Stimulated activated CD4-positive, alpha-beta T cell treated with anti-CD3 and anti-CD28 coated beads, Interleukin-1b, Interleukin-23, amount 100 ng/mL, for 1 hour (primary cell): ENCODE measurements around the gene SLC28A3.

Experiments used
- DNase-seq, 2 donors: peaks; one replicate each; pipeline ENCODE4 v3.0.0-alpha.2; 2020; ENCODE audit warnings: low read depth in 2 of 2

The SLC28A3 gene

GRCh38 chr9:84339503-84339902, 1.1 kb downstream of the SLC28A3 start:
- DNase-seq: no peak

GRCh38 chr9:84338792-84339191, 1.8 kb downstream of the SLC28A3 start:
- DNase-seq: no peak

DNA sequence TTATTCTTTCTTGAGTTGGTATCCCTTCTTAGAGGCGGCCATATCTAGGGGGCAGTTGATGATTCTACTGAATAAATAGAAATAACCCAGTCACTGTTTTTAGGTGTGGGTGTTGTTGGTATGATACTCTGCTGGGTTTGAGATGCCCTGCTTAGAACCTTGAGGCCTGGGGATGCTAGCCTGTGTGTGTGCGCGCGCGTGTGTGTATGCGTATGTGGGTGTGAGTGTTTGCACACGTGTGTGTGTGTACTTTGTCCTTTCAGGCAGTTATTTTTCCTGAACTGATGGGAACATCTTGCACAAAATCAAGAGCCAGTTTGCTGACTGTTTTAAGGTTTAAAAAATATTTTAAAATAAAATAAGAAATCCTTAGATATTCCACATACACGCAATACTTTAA, 3.3 kb downstream of the SLC28A3 start:
- DNase-seq: no peak

DNA sequence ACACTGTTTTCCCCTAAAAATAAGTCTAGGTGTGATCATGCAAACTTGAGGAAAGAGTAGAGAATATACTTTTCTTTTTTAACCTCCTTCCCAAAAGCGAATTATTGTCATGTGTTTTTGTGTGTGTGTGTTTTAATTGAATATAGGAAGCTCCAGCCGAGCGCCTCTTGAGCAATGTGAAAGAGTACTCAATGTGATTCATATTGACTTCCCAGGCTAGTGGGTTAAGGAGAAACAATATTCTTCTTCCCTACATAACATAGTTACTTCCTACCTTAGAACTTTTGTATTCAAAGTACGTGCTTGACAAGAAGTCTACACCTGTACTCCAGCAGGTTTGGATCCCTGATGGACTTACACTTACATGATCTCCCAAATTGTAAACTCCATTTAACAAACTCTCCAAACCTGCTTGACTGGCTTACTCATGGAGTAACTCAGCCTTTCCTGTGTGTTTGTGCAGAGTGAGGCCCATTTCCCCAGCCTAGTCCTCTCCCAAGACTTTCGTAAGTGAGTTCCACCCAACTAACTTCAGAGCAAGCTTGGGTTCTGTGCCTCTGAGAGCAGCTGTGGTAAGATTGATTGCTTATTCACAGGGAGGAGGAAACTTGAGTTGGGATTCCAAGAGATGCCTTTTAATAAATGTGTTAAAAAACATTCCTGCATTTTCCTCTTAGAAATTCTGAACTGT, 9.3 kb downstream of the SLC28A3 start:
- DNase-seq: no peak

DNA sequence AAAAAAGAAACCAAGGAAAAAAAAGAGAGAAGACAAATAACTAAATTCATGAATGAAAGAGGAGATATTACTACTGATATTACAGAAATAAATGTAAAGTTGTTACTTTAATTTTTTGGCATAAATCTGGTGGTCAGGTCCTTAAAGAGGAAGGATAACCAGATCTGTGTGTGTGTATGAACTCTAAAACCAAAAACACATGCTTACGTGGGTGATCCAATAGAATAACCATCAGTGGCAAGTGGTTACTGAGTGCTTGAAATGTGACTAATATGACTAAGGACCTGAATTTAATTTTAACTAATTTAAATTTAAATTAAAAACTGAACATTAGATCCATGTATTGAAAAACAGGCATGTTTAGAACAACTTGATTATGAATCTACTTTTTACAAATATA, 10.3 kb downstream of the SLC28A3 start:
- no peak for DNase-seq

- DNase-seq: no peak
Observed at GRCh38 chr9:84327184-84327583, 13.4 kb downstream of the SLC28A3 start.

GRCh38 chr9:84325347-84325973, 15.1 kb downstream of the SLC28A3 start:
- no peak for DNase-seq

GRCh38 chr9:84324811-84325210, 15.7 kb downstream of the SLC28A3 start:
- no peak for DNase-seq

DNA sequence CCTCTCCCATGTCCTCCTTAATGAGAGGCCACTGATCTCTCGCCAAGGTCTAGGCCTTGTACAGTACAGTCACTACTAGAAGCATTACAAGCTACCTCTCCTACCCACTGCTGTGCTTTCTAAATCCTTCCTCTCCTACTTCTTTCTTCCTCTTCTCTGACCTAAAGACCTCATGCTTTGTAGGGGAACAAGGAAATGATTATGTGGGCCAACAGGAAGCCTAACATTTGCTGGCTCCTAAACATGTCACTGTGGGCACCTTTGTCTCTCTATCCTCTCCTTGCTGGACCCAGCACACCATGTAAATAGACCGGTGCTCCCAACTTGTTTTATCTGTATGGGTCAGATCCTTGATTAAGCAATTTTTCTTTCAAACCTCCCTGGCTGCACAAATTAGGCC, 16.7 kb downstream of the SLC28A3 start:
- DNase-seq: no peak

GRCh38 chr9:84322828-84323227, 17.7 kb downstream of the SLC28A3 start:
- no peak for DNase-seq

DNA sequence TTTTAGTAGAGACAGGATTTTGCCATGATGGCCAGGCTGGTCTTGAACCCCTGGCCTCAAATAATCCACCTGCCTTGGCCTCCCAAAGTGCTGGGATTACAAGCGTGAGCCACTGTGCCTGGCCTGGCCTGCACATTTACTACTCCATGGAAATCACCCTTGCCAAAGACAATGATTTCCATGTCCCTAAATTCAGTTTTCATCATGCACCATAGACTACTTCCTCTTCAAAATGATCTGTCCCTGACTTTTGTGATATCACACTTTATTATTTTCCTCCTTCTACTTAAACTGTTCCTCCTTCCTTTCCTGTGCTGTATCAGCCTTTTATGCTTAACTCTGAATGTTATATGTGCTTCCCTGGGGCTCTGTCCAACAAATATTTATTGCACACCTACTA, 20.3 kb downstream of the SLC28A3 start:
- DNase-seq: no peak

GRCh38 chr9:84319632-84320031, 20.9 kb downstream of the SLC28A3 start:
- no peak for DNase-seq

- no peak for DNase-seq
Observed at GRCh38 chr9:84318981-84319380, 21.6 kb downstream of the SLC28A3 start.

GRCh38 chr9:84317563-84317962, 23.0 kb downstream of the SLC28A3 start:
- DNase-seq: no peak

DNA sequence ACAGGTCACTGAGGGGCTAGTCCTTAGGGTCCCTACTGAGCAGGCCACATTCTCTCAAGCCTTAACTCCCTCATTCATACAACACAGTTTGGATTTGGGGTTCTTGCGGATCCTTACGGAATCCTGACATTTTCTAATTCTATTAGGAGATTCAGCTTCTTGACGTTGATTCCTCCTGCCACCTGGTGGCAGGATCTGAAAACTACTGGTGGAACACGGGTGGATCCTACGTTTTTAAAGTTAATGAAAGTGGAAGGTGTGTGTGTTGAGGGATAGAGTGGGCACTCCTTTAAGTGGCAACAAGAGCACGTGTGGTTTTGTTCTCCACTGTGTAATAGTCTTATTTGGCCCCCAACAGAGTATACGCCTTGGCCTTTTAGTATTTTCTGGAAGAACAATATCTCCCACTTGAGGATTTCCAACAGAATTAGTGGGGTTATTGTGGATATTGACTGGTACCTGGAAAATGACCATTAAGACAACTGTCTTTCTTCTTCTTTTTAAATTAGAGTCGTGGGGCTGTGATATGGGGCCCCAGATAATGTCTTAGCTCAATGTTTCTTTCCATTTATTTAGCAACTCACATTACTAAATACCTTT, 25.2 kb downstream of the SLC28A3 start:
- DNase-seq: peak; percentile 7 to 23

DNA sequence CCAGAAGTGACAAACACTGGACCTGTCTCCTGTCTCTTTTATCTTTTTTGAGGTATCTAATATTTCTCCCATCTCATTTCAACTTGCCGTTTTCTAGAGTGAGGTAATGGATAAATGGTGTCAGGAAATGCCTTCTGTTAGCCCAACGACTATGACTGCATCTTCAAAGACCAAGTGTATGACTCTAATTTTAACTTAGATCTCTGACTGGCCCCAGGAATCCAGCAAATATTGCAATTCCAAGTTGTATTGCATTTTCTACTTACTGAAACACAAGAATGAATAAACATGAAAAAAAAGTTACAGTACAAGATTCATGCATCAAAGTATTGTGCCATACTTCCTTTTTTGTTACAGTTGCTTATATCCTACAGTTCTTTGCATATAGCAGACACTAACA, 26.3 kb downstream of the SLC28A3 start:
- no peak for DNase-seq

- DNase-seq: no peak
Observed at GRCh38 chr9:84310883-84311282, 29.7 kb downstream of the SLC28A3 start.

- DNase-seq: no peak
Observed at GRCh38 chr9:84305497-84306131, 34.9 kb downstream of the SLC28A3 start.

DNA sequence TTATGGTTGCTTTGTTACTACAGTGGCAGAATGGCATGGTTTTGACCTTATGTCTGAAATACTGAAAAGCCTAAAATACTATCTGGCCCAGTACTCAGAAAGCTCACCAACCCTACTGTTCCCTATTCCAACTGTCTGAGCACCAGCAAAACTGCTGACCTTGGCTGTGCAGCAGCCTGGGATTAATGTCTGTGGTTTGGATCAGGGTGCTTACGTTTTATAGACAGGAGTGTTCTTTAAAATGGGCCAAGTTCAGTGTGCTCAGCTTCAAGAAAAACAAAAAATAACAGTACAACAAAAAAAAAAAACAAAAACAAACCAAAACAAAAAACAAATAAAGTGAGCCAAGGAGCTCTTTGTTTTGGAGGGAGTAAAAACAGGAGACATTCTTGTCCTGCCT, 36.4 kb downstream of the SLC28A3 start:
- no peak for DNase-seq

GRCh38 chr9:84303061-84303460, 37.5 kb downstream of the SLC28A3 start:
- no peak for DNase-seq

- DNase-seq: no peak
Observed at GRCh38 chr9:84301851-84302250, 38.7 kb downstream of the SLC28A3 start.

DNA sequence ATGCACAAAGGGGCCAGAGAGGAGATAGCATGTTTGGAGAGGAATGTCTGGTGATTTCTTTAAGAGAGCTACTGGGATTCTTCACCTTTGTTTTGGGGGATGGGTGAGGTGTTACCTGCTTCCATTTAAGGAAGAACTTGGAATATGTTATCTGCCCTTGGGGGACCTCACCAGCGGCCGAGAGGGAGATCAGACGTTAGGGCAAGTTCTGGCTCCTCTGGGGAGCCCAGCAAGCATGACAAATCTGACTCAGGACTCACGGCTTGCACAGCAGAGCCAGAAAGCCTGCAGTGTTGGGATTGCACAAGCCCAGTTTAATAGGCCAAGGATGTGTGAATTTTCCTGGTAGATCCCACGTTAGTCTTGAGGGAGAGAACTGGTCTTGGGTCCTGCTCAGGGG, 40.3 kb downstream of the SLC28A3 start:
- no peak for DNase-seq
